ENCODE data around the gene ARL8A. TPM values are rescaled to one million over a fixed set of nuclear protein-coding genes. Genes with fewer than 3 reads are reported as not detected.

The ARL8A gene
- polyA plus RNA-seq, 3 donors, result 12.4 to 123 (median 14.8) TPM

DNA sequence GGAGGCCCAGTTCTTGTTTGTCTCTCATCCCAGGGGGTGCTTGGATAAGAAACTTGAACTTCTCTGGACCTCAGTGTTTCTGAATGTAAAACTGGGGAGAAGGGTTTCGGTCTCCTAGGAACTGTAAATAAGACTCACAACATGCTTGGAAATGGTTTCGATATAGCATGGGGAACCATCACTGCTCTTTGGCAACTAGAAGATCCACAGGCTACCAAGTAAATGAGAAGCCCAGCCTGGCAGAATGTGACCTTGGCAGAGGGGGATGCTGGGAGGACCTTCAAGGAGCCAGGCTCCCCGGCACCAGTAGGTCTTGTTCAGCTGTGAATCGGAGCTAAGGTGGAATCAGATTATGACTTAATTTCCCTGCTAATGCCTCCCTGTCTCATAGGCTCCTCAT is 3.7 kb downstream of the ARL8A start:
- Histone ChIP-seq H3K27me3 (ENCODE audit: control insufficient read depth in 2 of 2, insufficient read depth in 2 of 2, low read length in 2 of 2) (no peaks in the 10 kb centered on the region), H3K36me3 (replicated peaks in 1 of 2; ENCODE audit: control insufficient read depth in 1 of 2, insufficient read depth in 2 of 2, low read length in 2 of 2) (peaks cover 26 to 38% of the 10 kb centered on the region in 2 donors), H2AFZ (ENCODE audit: insufficient read depth, low read depth, low read length, poor library complexity, severe bottlenecking) (no peak overlapping the region), H3K4me1 (ENCODE audit: control insufficient read depth in 1 of 2, insufficient read depth in 2 of 2, low read length in 2 of 2) (peaks cover 27 to 36% of the 10 kb centered on the region in 2 donors), H3K4me3 (replicated peaks in 1 of 3; ENCODE audit: low read depth in 2 of 3, low read length in 3 of 3) (no peak overlapping the region), H3K9me3 (replicated peaks in 1 of 2; ENCODE audit: control insufficient read depth in 1 of 2, insufficient read depth in 1 of 2, low read length in 2 of 2) (no peaks in the 10 kb centered on the region), H3K9ac (ENCODE audit: insufficient read depth, low read length, poor library complexity, severe bottlenecking) (no peak overlapping the region), H3K79me2 (ENCODE audit: insufficient read depth, low read length) (peaks cover 90% of the 10 kb centered on the region), H3K4me2 (replicated peaks; ENCODE audit: extremely low read depth, low read length, poor library complexity, severe bottlenecking) (no peak overlapping the region), H4K20me1 (ENCODE audit: insufficient read depth, low read length) (peaks cover 77% of the 10 kb centered on the region), H3K27ac (ENCODE audit: low read depth in 1 of 2, low read length in 2 of 2) (no peak overlapping the region)
- Mint-ChIP-seq H3K4me3 (no peak overlapping the region), H3K4me1 (peaks cover 38% of the 10 kb centered on the region), H3K27ac (peak overlapping the region in 3 of 7 donors; percentile 31 to 62 (median 40)), H3K9me3 (no peaks in the 10 kb centered on the region), H3K36me3 (peaks cover 24 to 54% of the 10 kb centered on the region in 2 donors), H3K27me3 (ENCODE audit: low read depth in 3 of 3) (peaks cover 0 to 10% (median 0%) of the 10 kb centered on the region in 3 donors)
- no peak for DNase-seq
- no CpG with 5 or more reads among the region's 4 CpGs for WGBS (ENCODE audit: insufficient coverage)
- intact Hi-C loops (cut with micrococcal nuclease), result loop anchor here in 1 of 2 donors (10.0 kb wide), 1 partner anchor 256 kb away; the partner anchor contains the start of gene SHISA4
- TF ChIP-seq, protein P1, sequence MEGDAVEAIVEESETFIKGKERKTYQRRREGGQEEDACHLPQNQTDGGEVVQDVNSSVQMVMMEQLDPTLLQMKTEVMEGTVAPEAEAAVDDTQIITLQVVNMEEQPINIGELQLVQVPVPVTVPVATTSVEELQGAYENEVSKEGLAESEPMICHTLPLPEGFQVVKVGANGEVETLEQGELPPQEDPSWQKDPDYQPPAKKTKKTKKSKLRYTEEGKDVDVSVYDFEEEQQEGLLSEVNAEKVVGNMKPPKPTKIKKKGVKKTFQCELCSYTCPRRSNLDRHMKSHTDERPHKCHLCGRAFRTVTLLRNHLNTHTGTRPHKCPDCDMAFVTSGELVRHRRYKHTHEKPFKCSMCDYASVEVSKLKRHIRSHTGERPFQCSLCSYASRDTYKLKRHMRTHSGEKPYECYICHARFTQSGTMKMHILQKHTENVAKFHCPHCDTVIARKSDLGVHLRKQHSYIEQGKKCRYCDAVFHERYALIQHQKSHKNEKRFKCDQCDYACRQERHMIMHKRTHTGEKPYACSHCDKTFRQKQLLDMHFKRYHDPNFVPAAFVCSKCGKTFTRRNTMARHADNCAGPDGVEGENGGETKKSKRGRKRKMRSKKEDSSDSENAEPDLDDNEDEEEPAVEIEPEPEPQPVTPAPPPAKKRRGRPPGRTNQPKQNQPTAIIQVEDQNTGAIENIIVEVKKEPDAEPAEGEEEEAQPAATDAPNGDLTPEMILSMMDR (IDR thresholded peaks at IDR 0.05), result no peak

DNA sequence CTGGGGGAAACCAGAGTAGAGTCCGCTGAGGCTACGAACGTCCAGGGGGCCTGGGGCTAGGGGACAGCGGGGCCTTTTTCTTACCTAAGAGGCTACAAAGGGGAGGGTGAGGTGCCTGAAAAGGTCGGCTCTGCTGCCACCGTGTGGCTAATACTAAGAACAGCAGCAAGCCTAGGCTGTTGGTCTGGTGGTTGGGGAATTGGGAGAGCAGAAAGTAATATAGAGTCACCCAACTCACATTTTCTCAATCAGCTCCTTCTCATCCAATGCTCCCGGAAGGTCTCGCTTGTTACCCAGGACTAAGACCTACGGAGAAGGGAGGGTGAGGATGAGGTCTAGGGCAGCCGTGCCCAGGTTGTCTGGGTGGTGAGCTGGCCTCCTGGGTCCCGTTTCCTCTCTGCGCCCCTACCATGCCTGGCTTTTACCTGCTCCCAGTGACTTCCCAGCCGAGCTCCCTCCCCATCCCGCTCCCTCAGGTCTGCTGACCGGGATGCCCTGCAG is 9.3 kb downstream of the ARL8A start:
- peak; percentile 42 to 63 (median 53) for DNase-seq
- intact Hi-C loops (cut with micrococcal nuclease), result no loop called here
- Histone ChIP-seq H3K79me2 (ENCODE audit: insufficient read depth, low read length) (peaks cover 57% of the 10 kb centered on the region), H3K27me3 (ENCODE audit: control insufficient read depth in 2 of 2, insufficient read depth in 2 of 2, low read length in 2 of 2) (no peaks in the 10 kb centered on the region), H3K4me3 (replicated peaks in 1 of 3; ENCODE audit: low read depth in 2 of 3, low read length in 3 of 3) (no peak overlapping the region), H3K9me3 (replicated peaks in 1 of 2; ENCODE audit: control insufficient read depth in 1 of 2, insufficient read depth in 1 of 2, low read length in 2 of 2) (no peaks in the 10 kb centered on the region), H3K4me1 (ENCODE audit: control insufficient read depth in 1 of 2, insufficient read depth in 2 of 2, low read length in 2 of 2) (peaks cover 5 to 6% of the 10 kb centered on the region in 2 donors), H3K27ac (ENCODE audit: low read depth in 1 of 2, low read length in 2 of 2) (peak overlapping the region in 1 of 2 donors; percentile 14), H3K4me2 (replicated peaks; ENCODE audit: extremely low read depth, low read length, poor library complexity, severe bottlenecking) (no peak overlapping the region), H3K9ac (ENCODE audit: insufficient read depth, low read length, poor library complexity, severe bottlenecking) (no peak overlapping the region), H3K36me3 (replicated peaks in 1 of 2; ENCODE audit: control insufficient read depth in 1 of 2, insufficient read depth in 2 of 2, low read length in 2 of 2) (peaks cover 59 to 73% of the 10 kb centered on the region in 2 donors), H2AFZ (ENCODE audit: insufficient read depth, low read depth, low read length, poor library complexity, severe bottlenecking) (no peak overlapping the region), H4K20me1 (ENCODE audit: insufficient read depth, low read length) (peaks cover 99% of the 10 kb centered on the region)
- Mint-ChIP-seq H3K4me1 (peaks cover 7% of the 10 kb centered on the region), H3K9me3 (no peaks in the 10 kb centered on the region), H3K27ac (peak overlapping the region in 3 of 7 donors; percentile 42 to 64 (median 60)), H3K27me3 (ENCODE audit: low read depth in 3 of 3) (peaks cover 0 to 2% (median 0%) of the 10 kb centered on the region in 3 donors), H3K36me3 (peaks cover 54 to 79% of the 10 kb centered on the region in 2 donors), H3K4me3 (no peak overlapping the region)
- TF ChIP-seq, protein P1 (IDR thresholded peaks at IDR 0.05), result peak; percentile 90
- WGBS (ENCODE audit: insufficient coverage), result 71% methylated on average over 9 of the region's 15 CpGs

All from CD14-positive monocyte (primary cell).